GM12874 (cell line): ENCODE results near the gene CPHXL.

ENCODE experiments used
- CTCF ChIP-seq: IDR thresholded peaks from 2 replicates; pipeline ENCODE4 v1.5.1; 2011; ENCODE audit warnings: low read depth, mild to moderate bottlenecking, control low read depth, low read length, moderate library complexity; ENCODE audit not compliant: insufficient read depth

CPHXL gene

GRCh38 chr16:75676909-75677308, 49.4 kb downstream of the CPHXL start, which contains the start of gene CPHXL2:
Gene CPHXL2 (minus strand): TSS chr16:75677009. CDS start chr16:75676999, 10 bp downstream.
- TF ChIP-seq CTCF: no peak

GRCh38 chr16:75667503-75667902, 58.8 kb downstream of the CPHXL start:
- TF ChIP-seq CTCF: no peak
